NCI-H524 (cell line): Measurements from ENCODE around the gene DOCK1.
"Not testable (repeated sequence)": the region's sequence is repeated elsewhere in the genome, so short reads cannot be mapped to it uniquely, and the experiment has no call there.

ENCODE experiments used
- DNase-seq, 2 experiments: peaks; one replicate each; lab custom pipeline; 2025; lab: John Stamatoyannopoulos, UW

DOCK1 gene

DNA sequence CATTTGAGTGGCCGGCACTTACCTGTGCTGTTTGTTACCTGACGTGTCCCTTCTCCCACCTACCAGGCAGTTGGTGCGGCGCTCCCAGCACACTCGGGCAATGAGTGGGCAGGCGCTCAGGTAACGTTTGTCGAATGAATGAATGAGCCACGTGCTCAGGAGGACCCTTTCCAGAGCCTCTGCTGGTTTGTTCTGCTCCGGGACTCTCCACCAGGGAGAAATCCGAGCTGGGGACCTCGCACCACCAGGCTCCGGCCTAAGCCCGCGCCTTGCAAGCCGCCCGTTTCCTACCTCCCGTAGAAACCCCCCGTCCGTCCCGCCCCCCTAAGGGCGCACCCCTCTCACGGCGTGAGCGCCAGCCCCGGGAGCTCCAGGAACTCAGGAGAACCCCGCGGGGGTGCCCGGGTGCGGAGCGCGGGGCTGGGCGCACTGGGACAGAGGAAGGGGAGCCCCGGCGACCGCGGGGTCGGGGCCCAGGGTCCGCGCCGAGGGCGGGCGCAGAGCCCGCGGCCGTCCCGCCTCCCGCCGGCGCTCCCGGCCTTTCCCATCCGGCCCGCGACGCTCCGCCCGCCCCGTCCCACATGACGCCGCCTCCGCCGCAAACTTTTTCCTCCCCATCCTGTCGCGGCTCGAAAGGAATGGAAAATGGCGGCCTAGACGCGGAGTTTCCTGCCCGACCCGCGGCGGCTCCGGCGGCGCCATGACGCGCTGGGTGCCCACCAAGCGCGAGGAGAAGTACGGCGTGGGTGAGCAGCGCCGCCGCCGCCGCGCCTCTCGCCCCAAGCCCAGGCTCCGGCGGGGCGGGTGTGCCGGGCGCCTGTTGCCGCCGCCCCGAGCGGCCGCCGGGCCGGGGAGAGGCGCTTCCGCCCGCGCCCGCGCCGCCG lies at the start of gene DOCK1:
Gene DOCK1 (plus strand): TSS at position 611 of the 884 bp plus-strand sequence. CDS start 90 bp downstream, at position 701.
- DNase-seq: peak in 1 of 2 experiments; percentile 4

DNA sequence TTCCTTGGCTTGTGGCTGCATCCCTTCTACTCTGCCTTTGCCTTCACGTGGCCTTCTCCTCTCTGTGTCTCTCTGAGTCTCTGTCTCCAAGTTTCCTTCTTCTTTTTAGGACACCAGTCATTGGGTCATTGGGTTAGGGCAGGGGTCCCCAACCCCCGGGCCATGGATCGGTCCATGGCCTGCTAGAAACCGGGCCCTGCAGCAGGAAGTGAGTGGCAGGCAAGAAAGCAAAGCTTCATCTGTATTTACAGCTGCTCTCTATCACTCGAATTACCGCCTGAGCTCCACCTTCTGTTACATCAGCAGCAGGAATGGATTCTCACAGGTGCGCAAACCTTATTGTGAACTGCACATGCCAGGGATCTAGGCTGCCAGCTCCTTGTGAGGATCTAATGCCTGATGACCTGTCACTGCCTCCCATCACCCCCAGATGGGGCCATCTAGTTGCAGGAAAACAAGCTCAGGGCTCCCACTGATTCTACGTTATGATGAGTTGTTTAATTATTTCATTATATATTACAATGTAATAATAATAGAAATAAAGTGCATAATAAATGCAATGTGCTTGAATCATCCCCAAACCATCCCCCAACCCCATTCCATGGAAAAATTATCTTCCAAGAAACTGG lies 47.9 kb upstream of the DOCK1 start:
- DNase-seq: no peak

DNA sequence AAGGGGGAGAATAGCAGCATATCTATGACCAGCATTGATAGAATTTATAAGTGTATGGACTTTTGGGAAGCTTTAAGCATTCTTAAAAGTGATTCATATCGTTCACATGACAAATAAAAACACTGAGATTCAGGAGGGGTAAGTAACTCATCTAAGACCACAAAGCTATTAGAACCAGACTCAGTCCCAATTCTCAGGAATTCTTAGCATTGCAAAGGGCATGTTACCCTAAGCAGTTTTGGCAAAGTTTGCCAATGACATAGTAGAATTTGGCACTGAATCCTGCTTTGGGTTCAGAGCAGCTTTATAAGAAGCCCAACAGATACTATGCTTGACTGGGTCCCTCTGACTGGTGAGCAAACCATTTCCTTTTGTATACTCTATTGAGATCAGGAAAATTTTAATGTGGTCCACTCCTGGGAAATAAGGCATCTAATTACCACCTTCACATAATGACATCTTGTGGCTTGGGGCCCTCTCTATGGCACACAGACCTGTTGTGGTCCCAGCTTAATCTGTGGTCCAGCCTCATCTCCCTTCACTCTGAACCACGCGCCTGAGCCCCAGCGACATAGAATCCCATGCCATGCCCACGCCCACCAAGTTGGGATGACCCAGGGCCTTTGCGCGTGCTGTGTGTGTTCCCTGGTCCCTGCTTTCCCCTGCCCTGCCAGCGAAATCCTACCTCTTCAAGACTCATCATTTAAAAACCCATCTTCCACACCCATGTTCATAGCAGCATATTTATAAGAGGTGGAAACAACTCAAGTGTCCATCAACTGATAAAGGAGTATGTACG lies 37.5 kb upstream of the DOCK1 start:
- no peak for DNase-seq

DNA sequence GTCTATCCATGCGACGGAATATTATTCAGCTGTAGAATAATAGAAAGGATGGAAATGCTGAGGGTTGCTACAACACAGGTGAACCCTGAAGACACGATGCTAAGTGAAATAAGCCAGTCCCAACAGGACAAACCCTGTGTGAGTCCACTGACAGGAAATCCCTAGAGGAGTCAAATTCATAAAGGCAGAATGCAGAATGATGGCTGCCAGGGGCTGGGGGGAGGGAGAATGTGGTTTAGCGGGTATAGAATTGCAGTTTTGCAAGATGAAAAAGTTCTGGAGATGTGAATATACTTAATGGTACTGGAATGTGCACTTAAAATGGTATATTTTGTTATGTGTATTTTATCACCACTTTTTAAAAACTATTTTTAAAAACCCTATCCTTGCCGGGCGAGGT lies 36.9 kb upstream of the DOCK1 start:
- no peak for DNase-seq

DNA sequence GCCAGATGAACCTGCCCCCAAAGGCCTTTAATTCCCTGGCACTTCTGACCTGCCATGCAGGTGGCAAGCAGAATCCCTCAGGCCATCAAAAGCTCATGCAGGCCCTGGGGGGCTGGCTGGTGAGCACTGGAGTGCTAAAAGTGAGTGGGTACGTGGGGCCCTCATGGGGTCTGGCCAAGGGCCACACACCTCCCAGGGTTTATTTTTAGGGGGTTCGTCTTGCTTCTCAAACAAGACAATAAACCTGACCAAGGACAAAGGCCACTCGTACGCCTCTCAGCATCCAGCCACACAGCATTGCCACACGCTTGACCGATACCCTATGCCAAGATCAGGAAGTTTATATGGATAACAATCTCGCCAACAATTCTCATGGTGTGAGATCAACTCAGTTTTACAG lies 33.1 kb upstream of the DOCK1 start:
- DNase-seq: no peak

DNA sequence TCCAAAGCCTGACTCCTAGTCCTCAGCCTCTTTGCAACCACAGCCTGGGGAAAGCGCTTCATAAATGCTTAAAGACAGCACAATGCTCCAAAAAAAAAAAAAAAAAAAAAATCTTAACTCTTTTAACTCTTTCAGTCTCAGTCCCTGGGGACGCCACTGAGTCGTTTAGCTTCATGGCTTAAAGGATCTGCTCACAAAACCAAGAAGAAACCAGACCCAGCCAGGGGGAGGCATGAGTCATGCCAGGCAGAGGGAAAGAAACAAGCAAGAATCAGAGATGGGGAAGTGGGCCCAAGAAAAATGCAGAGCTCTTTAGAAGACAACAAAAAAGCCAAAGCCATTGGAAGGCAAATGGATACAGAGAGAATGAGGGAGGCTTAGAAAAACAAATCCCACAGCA lies 32.5 kb upstream of the DOCK1 start:
- no peak for DNase-seq

DNA sequence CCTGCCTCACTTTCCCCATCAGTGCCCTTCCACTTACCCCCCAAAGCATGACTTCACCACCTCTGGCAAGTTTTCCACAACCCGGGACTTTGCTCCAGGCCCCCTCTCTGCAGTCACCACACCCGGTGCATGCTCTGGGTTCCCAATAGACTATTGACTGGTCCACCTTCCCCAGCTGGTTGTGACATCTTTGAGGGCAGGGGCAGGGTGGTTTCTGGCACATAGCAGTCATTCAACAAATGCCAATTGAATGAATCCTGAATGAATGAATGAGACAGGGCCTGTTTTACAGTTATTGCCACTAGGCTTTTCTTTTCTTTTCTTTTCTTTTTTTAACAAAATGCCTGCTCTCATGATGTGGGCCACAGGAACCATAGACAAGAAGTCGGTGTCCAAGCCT lies 28.8 kb upstream of the DOCK1 start:
- no peak for DNase-seq

DNA sequence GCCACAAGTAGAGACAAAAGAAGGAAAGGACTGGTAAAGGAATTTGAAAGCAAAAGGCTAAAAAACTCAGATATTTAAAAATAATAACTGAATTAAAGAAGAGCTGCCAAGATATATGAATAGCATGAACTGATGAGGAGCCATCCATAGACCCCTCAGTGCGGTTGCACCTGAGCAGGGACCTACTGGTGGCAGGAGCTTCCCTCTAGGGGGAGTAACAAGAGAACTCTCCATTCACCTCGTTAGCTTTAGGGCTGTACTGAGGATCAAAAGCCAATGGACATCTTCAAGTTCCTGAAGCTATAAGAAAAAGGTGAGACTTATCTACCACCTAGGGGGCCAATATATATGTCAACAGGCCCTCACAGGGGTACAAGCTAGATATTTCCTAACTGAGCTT lies 27.8 kb upstream of the DOCK1 start:
- DNase-seq: no peak

DNA sequence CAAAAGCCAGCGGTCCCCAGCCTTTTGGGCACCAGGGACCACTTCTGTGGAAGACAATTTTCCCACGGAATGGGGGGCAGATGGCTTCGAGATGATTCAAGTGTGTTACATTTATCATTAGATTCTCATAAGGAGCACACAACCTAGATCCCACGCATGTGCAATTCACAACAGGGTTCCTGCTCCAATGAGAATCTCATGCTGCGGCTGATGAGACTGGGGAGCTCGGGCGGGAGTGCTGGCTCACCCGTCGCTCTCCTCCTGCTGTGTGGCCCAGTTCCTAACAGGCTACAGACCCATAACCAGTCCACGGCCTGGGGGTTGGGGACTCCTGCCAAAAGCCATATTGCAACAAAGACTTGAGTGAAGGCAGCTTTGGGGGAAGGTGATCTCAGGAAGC lies 26.6 kb upstream of the DOCK1 start:
- DNase-seq: no peak

DNA sequence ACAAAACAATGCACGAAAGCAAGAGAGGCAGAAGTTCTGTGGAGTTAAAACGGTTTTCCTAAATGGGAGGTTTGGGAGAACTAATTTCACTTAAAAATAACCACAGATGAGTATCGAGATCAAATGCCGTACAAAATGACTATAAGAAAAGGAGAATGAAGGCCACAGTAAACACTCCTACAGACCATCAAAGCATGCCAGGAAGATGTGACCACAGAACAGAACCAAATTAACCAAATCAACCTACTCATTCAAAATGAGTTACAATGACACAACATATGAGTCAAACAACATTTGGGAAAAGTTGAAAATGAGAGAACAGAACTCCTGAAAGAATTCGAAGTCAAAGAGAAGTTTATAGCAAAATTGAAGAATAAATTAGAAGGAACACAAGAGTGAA lies 24.3 kb upstream of the DOCK1 start:
- no peak for DNase-seq

DNA sequence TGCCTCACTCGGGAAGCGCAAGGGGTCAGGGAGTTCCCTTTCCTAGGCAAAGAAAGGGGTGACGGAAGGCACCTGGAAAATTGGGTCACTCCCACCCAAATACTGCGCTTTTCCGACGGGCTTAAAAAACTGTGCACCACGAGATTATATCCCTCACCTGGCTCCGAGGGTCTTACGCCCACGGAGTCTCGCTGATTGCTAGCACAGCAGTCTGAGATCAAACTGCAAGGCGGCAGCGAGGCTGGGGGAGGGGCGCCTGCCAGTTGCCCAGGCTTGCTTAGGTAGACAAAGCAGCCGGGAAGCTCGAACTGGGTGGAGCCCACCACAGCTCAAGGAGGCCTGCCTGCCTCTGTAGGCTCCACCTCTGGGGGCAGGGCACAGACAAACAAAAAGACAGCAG lies 23.2 kb upstream of the DOCK1 start:
- DNase-seq: not testable (repeated sequence)

DNA sequence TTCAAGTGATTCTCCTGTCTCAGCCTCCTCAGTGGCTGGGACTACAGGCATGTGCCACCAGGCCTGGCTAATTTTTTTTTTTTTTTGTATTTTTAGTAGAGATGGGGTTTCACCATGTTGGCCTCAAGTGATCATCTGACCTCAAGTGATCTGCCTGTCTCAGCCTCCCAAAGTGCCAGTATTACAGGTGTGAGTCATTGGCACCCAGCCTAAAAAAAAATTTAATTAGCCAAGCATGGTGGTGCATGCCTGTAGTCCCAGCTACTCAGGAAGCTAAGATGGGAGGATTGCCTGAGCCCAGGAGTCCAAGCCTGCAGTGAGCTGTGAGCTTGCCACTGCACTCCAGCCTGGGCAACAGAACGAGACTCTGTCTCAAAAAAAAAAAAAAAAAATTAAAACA lies 16.8 kb upstream of the DOCK1 start:
- not testable (repeated sequence) for DNase-seq

DNA sequence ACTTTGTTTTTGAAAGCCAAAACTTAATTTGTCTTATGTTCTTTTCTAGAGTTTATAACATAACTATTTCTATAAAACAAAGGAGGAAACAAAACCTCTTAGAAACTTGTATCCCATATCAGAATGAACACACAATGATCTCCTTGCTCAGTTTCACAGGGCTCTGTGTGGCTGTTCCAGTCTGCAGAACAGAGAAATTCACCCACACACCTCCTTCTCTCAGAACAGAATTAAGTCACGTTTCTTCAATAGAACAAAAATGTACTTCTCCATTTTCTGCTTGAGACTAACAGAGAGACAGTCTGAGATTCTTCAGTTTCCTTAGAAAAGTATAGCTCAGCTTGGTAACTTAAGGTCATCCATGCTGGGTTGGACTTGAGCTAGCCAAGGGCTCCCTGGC lies 15.8 kb upstream of the DOCK1 start:
- DNase-seq: no peak

DNA sequence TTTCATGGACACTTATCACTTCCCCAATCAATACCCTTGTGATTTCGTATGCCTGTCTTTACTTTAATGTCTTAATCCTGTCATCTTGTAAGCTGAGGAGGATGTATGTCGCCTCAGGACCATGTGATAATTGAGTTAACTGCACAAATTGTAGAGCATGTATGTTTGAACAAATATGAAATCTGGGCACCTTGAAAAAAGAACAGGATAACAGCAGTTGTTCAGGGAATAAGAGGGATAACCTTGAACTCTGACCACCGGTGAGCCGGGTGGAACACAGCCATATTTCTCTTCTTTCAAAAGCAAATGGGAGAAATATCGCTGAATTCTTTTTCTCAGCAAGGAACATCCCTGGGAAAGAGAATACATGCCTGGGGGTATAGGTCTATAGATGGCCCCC lies 14.4 kb upstream of the DOCK1 start:
- DNase-seq: not testable (repeated sequence)

DNA sequence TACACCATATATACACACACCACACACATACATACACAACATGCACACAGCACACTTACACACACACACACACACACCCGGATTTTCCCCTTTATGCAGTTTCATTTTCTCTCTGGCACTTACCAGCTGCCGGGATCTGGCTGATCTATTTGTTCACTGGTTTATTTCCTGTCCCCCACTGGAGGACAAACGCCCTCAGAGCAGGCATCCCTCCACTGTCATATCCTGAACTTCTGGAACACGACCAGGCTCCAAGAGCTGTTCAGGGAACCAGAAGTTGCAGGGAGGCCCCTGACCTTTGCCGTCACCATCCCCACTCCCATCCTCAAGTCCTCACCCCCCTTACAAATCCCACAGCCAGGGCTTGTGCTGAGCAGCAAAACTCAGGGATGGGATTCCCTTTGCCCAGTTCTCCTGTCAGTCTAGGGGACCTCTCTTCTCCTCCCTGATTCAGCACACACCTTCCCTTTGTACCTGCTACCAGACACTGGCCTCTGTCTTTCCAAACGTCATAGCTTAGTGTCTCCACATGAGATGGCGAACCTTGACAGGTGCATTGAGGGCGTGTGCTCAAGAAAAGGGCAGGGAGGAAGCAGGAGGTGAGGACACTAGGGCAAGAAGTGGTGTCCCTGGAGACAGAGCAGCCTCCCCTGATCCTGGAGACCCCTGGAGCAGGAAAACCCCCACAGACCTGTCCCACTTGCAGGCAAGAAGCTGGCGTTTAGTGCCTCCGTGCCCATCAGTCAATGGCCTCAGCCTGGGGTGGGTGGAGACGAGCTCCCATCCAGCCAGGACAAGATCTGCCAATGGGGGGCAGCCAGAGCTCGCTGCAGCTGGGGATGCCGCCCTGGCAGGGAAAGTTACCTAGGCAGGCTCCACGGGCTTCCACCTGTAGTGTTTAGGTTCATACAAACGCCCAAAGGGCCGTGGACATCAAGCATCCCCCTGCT lies 12.7 kb upstream of the DOCK1 start:
- no peak for DNase-seq

DNA sequence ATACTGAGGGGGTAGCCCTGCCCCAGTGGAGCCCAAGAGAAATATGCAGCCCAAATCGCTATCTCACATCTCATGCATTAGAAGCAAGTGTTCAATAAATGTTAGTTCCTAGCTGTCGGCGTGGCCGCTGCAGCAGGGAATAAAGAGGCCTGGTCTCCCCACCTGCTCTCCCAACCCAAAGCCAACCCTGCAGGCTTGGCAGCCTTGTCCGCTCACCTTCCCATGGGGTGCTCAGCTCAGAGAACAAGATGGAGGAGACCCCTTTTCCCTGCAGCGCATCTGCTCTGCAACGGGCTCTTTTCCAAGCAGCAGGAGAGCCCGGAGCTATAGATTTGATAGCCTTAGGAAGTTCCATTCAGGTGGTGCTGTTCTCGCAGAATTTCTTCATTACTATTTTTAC lies 12.0 kb upstream of the DOCK1 start:
- no peak for DNase-seq

DNA sequence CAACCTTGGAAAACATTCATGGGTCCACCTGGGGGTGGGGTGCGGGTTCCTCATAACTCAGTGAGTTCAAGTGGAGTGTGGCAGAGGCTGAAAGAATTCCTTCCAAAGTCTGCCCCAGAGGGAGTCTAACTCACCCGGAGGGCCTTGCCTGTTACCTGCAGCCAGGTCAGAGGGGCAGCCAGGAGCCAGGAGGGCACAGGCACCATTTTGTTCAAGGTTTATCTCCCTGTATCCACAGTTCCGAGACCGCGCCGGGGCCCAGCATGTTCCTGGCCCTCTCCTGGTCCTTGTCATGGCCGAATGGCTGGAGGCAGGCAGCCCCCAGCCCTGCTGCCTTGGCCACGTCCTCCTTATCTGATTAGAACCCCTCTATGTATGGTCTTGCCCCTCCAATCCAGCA lies 11.4 kb upstream of the DOCK1 start:
- no peak for DNase-seq

DNA sequence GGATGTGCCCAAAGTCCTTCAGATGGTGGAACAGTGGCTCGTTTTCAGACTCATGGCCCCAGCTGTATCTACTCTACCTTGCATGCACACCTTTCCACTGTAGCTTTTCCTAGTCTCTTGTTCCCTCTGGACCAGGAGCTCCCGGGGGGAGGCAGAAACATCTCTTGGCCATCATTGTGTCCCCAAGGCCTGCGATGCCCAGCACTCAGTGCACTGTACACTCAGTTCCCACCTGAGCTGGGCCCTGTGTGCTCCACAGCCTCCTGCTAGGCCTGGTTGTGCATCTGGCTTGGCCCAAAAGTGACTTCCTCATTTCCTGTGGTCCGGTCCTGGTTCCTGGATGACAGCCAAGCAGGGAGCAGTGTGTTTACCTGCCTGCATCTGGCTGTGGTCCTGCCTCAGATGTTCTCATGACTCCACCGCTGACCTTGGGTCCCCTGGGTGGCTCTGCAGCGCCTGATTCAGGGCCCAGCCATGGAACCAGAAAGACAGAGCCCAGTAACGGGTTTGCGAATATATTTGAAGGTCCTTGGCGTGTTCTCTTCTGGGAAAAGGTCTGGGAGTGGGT lies 9.9 kb upstream of the DOCK1 start:
- no peak for DNase-seq

DNA sequence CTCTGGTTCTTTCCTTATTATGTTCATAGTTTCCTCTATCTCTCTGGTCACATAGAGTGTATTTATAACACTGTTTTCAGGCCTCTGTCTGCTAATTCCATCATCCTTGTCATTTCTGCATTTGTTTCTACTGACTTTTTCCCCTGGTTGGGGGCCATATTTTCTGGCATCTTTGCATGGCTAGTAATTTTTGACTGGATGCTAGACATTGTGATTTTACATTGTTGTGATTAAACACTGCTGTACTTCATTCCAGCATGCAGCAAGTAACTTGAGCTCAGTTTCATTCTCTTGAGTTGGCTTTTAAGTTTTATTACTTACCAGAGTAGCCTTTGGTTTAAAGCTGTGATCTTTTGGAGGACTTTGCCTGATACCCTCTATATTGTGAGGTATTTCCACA lies 6.8 kb upstream of the DOCK1 start:
- no peak for DNase-seq

DNA sequence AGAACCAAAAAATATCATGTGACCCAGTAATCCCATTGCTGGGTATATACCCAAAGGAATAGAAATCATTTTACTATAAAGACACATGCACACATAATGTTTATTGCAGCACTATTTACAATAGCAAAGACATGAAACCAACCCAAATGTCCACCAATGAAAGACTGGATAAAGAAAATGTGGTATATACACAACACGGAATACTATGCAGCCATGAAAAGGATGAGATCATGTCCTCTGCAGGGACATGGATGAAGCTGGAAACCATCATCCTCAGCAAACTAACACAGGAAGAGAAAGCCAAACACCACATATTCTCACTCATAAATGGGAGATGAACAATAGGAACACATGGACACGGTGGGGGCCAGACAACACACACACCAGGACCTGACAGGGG lies 5.7 kb upstream of the DOCK1 start:
- DNase-seq: not testable (repeated sequence)

DNA sequence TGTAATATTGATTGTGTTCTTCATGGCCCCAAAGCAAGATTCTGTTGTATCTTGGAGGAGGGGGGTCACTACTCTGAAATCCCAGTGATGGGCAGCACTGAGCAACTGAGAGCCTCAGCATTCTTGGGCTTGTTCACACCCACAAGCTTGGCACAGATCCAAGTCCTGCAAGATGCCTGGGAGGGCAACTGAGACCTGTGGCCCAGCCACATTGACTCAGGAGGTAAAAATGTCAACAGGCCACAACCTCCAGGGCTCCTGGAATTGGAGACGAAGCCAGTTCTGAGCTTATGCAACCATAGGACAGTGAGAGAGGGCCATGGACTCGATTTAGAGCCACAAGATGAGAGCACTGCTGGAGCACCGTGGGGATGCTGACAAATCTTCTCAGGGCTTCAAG lies 3.1 kb upstream of the DOCK1 start:
- no peak for DNase-seq
